Measurements from ENCODE around the gene ABLIM2.

DNA sequence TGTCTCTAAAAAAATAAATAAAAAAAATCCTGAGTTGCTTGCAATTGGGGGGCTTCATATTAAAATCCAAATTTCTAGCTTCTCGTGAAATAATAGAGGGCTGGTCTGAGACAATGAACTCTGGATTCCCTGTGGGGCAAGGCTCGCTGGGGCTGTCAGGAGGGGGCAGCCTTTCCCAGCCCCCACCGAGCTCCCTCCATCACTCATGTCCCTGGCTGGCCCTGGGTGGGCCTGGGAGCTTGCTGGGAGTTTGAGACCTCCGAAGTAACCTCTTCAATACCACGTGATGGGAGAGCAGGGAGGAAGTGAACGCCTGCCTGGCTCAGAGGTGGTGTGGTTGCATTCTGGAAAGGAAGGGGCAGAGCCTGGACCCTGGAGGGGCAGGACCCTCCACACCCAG, 164.9 kb downstream of the ABLIM2 start:
- TF ChIP-seq, protein P1, sequence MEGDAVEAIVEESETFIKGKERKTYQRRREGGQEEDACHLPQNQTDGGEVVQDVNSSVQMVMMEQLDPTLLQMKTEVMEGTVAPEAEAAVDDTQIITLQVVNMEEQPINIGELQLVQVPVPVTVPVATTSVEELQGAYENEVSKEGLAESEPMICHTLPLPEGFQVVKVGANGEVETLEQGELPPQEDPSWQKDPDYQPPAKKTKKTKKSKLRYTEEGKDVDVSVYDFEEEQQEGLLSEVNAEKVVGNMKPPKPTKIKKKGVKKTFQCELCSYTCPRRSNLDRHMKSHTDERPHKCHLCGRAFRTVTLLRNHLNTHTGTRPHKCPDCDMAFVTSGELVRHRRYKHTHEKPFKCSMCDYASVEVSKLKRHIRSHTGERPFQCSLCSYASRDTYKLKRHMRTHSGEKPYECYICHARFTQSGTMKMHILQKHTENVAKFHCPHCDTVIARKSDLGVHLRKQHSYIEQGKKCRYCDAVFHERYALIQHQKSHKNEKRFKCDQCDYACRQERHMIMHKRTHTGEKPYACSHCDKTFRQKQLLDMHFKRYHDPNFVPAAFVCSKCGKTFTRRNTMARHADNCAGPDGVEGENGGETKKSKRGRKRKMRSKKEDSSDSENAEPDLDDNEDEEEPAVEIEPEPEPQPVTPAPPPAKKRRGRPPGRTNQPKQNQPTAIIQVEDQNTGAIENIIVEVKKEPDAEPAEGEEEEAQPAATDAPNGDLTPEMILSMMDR (IDR thresholded peaks at IDR 0.05), result no peak
- no peak for TF ChIP-seq POLR2A (IDR thresholded peaks at IDR 0.05)

All from body of pancreas (tissue), 4 donors.